RCC 7860 (cell line): ENCODE measurements around the gene YKT6.

Source experiments
- DNase-seq: peaks from one replicate; pipeline ENCODE4 v3.0.0-alpha.2; 2015; ENCODE audit warnings: low spot score
- FAIRE-seq: peaks from 2 replicates; lab custom pipeline; 2012; peaks lifted over from hg19 to GRCh38; lab: Jason Lieb, UNC

Gene YKT6

DNA sequence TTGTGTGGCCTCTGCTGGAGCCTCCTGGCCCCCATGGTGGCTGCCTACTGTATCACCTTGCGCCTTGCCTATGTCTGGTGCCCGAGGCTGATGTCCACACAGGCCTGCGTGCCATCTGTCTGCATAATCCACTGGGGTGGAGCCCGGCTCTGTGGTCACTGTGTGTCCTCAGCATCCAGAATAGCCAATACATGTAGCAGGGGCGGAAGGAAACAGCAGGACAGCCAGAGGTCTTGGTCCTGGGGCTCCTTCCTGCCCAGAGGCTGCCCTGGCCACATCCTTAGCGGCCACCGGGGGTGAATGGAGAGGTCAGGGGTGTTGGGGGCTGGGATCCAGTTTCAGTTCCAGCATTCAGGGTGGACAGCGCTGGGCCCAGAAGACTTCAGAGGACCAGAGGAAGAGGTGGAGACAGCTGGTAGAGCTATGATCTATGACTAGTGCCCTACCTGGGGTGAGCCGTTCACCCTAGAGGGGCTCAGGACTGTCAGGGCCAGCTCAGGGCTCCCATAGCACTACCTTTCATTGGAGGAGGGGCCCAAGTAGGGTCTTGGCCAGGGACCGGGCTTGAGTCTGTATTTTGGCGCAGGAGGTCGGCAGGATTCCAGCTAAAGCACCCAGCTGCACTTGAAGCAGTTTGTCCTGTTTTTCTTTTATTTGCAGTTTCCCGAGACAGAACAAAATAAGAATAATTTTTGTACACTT lies 15.9 kb downstream of the YKT6 start:
- FAIRE-seq (no peak), DNase-seq (no peak)

DNA sequence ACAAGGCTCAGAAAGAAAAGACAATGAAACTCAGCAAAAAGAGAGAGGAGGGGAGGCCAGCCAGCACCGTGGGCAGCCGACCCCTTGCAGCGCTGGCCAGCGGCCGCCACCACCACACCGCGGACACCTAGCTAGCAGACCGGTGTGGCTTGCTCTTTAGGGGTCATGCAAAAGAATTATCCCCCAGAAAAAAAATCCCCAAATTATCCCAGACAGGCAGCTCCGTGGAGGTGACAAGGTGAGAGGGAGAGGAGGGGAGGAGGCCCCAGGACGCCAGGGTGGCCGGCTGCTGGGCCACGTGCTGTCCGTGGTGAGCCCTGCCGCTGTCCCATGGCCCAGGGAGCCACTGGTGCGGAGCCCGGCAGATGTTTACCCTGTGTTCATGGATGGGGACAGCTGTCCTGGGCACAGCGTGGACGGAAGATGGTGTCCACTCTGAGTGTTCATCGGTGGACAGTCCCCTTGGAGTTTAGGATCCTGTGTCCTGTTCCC lies 16.5 kb downstream of the YKT6 start:
- no peak for FAIRE-seq
- no peak for DNase-seq

DNA sequence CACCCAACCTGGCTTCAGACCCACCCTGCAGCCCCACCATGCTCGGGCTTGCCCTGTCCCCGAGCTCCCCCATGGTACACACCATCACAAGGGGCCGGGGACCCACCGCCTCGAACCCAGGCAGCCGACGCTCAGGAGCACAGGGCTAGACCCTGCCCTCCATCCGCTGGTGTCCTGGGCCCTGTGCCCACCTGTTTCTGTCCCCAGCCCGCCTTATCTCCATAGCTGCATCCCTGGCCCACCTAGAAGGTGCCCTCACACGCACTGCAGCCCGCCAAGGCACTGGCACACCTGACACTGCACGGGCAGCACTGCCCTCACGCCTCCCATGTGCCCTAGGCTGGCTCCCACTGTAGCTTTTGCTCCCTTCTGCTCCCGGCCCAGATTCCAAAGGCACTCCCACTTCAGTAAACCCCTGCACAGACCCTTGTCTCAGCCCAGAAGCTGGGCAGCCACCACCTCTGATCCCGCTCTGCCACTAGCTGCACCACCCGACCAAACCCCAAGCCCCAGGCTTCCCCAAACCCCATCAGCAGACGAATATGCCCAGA lies 17.1 kb downstream of the YKT6 start:
- no peak for FAIRE-seq
- DNase-seq = no peak

DNA sequence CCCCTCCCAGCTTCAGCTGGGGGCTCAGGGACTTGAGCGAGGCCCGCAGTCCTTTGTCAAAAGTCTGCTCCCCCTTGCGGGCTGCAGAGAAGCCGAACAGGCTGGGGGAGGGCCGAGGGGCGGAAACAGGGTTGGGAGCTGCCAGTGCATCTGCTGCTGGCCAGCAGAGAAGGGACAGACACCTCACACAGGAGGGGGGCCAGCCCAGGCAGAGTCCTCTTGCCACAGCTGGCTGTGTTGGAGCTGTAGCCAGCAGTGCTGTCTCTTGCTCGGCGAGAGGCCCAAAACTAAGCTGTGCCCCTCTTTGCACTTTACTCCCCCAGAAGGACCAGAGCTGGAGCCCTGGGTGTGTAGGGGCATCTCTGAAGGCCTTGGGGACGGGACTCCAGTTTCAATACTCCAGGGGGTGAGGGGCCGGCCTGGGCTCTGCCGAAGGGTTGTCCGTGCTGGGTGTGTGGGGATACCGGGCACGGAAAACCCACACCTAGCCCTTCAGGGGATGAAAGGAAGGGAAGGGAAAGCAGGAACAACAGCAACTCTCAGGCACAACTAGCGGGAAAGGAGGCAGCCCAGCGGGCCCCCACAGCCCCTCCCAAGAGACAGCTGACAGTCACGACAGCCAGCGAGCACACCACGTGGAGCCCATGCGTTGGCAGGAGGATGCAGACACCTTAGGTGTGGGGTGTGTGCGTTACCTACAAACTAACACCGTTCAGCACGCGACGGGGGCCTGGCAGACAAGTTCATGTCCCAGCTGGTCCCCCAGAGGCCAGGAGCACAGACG lies 17.8 kb downstream of the YKT6 start:
- DNase-seq = no peak
- FAIRE-seq = no peak

DNA sequence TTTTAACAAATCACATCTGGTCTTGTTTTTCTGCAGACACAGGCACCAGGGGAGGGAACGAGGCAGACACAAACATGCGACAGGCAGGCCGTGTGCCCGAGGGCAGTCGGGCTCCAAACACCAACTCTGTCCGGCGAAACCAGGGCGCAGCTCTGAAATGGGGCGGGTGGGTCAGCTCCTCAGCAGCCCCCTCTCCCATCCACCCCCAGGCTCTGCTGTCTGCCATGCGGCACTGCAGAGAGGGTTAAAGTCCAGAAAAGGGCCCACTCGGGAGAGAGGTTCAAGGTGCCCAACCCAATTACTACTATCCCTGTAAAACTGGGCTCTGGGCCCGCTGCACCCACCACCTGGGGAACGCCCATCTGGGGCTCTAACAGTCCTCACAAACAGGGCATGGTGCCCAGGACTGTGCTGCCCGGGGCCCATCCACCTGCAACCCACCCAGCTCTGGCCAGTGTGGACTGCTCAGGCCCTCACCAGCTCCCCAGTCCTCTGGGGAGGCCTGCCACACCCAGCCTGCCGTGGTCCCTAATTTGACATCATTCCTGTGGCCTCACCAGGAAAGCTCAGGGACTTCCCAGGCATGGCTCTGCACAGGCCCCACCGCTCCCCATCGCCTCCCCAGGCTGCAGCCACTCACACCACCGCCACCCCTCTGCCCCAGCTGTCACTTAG lies 18.7 kb downstream of the YKT6 start:
- DNase-seq (no peak), FAIRE-seq (no peak)

DNA sequence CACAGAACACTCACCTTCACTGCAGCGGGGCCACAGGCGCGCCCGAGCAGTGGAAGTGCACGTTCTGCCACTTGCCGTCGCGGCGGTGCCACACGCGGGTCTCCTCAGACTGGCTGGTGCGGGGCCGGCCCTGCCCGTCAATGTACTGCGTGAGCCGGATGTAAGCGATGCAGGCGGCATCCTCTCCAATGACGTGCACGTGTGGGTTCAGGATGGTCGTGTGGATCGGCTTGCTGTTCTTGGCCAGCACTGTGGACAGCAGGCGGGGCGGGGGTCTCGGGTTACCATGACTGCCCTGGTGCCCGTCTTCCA lies 19.2 kb downstream of the YKT6 start:
- FAIRE-seq (no peak), DNase-seq (no peak)

DNA sequence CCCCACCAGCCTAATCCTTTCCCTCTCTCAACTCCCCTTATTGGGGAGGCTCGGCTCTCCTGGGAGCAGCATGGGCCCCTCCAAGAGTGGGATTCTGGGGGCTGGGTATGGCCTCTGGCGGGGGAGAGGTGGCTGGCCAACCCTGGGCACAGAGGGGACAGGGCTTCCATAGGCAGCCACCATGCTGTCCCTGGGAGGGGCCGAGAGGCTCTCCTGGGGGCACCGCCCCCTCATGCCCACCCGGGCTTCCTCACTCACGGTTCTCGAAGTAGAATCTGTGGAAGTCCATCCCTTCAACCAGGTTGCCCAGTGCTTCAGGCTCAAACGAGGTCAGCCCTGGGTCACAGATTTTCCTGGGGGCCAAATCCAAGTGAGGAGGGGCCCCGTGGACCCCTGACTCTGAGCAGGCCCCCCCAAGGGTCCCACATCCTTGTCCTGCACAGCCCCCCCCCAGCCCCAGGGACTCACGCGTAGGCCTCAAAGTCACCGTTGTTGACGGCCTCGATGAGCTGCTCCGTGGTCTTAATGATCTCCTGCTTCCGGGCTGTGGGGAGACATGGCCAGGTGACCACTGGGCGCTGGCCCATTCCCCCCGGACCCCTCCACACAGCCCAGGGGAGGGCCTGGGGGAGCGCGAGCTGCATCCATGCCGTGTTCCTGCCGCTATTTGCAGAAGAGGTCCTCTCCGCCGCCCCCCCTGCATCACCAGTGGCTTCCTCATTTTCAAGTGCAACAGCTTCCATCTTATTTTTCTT lies 19.8 kb downstream of the YKT6 start:
- DNase-seq (no peak), FAIRE-seq (no peak)

DNA sequence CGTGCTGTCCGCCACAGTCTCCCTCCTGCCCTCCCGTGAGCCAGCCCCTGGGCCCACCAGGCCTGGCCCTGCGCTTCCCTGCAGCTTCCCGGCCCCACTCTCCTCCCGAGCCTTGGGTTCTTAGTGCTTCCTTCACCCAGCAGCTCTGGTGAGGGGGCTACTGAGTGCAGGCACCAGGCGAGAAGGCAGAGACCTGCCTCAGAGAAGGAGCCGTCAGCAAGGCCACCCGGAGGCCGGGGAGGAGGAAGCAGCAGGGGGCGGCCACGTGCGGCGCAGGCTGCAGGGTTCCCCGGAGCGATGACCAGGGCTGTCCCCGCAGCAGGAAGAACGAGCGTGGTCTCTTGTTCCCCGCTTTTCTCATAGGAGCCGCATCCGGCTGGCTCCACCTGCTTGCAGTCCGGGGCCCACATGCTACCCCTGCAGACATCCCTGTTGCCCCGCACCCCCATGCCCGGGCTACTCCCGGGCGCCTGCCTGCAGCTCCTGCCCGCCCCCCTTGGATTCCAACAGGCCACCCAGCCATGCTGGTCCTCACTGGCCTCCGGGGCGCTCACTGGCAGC lies 20.5 kb downstream of the YKT6 start:
- FAIRE-seq = no peak

DNA sequence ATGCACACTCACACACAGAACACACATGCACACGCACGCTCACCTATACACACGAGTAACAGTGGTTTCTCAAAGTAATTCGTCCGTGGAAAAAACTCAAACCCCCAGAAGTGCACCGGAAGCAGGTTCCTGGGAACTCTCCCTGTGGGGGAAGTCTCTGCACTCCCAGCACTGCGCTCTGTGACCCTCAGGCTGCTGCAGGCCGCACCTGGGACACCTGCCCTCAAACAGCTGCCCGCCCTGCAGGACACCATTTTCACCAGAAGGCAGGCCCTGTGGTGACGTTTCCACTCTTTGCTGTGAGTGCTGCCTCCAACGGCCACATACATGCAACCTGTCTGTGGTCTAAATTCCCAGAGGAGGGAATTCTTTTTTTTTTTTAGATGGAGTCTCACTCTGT lies 21.3 kb downstream of the YKT6 start:
- FAIRE-seq (no peak), DNase-seq (no peak)

More for the DNA sequence above, 20.5 kb downstream of the YKT6 start:
- DNase-seq = no peak

DNA sequence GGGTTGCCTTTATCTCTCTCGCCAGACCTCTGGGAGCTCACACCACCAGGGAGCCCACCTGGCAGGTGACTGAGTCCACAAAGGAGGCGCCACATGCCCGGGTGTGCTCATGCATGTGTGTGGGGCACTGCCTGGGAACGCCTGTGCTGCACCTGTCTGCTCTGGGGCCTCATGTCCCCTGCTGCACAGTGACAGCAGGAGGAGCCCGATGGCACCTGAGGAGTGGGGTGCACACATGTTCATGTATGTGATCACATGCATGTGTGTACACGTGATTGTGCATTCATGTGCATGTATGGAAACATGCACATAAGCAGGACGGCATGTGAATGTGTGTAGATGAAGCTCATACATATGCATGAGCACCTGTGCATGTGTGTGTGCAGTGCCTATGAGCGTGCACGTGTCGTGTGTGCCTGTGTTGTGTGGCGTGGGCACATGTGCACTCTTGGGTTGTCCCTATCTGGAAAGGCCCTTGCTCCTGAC lies 22.0 kb downstream of the YKT6 start:
- FAIRE-seq (no peak), DNase-seq (no peak)

DNA sequence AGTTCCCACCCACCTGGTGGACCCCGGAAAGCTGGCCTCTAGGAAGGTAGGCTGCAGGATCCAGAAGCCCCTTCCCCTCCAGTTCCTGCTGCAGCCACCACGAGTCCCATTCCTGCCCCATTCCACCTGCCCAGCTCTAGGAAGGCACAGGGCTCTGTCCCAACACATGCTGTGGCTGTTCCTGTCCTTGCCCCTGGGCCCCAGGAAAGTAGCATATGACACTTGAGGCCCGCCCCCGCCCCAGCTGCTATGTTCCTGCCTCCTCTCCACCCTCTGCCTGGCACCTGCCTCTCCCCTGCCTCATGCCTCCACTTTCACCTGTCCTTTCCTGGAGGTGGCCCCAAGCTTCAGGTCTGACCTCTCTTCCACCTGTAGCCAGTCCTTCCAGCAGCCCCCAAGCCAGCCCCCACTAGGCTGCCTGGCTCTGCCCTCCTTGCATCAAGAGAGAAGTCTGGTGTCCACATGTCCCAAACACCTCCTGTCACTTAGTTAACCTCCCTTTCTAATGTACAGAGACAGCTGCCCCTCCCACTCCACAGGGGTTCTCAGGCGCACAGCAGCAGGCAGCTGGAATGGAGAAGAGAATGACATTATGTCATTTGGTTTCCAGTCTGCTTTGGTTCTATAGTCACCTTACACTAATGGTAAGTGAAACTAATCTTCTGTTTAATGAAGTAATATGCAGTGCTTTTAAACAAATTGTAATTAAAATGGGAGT lies 22.7 kb downstream of the YKT6 start:
- no peak for FAIRE-seq
- no peak for DNase-seq

DNA sequence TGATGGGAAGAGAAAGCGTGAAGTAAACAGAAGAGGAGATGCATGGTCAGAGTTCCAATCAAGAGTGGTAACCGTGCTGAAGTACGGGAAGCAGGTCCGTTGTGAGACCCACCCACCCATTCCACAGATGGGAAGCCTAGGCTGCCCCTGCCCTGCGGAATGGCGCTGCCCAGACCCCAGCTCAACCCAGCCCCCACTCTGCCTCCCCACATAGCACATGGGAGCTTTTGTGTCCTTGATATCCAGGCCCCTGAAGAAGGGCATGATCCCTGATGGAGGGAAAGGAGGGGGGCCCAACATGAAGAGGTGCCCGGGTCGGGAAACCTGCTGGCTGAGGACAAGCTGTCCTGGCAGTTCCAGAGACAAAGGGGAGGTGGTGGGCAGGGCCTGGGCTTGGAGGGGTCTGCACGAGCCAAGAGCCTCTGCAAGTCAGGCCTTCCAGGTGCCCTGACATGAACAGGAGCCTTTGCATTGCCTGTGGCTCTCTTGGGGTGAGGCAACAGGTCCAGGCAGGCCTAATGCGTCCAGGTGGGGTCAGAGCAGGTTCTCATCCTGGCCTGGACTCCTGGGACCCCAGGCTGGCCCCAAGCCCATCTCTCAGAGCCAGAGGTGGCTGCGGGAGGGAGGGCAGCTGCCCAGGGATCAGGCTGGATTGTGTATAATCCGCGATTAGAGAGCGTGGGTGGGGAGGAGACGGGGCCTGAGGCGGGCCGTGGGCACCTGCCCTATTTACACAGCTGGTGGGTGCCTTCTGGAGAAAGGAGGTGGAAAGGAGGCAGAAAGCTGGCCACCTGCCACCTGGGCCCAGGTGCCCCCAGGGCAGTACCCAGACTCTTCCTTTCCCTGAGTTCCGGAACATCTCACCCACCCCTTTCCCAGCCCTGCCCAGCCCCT lies 23.5 kb downstream of the YKT6 start:
- no peak for DNase-seq

DNA sequence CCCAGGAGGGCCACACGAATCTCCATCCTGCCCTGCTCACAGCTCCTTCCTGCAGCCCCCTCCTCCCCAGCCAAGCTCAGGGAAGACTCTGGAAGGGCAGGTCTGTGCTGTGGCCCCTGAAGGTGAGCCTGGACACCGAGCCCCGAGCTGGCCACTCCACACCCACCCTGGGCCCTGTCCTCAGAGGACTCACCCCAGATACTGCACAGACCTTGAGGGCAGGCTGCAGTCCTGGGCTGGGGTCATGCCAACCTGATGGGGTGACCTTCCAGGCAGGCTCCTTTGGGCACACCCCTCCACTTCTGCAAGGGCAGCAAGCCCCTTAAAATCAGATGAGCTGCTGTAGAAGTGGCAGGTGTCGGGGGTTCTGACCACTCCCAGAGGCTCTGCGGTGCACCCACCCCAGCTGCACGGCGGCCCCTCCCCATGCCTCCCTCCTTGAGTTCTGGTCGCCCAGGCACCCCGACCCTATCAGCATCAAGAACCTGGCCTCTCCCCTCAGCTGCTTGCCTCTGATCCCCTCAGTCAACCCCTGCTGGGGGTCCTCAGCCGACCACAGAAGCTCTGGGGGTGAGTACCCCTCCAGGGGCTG lies 24.3 kb downstream of the YKT6 start:
- DNase-seq = no peak
- FAIRE-seq = no peak

More for the DNA sequence above, 23.5 kb downstream of the YKT6 start:
- no peak for FAIRE-seq

DNA sequence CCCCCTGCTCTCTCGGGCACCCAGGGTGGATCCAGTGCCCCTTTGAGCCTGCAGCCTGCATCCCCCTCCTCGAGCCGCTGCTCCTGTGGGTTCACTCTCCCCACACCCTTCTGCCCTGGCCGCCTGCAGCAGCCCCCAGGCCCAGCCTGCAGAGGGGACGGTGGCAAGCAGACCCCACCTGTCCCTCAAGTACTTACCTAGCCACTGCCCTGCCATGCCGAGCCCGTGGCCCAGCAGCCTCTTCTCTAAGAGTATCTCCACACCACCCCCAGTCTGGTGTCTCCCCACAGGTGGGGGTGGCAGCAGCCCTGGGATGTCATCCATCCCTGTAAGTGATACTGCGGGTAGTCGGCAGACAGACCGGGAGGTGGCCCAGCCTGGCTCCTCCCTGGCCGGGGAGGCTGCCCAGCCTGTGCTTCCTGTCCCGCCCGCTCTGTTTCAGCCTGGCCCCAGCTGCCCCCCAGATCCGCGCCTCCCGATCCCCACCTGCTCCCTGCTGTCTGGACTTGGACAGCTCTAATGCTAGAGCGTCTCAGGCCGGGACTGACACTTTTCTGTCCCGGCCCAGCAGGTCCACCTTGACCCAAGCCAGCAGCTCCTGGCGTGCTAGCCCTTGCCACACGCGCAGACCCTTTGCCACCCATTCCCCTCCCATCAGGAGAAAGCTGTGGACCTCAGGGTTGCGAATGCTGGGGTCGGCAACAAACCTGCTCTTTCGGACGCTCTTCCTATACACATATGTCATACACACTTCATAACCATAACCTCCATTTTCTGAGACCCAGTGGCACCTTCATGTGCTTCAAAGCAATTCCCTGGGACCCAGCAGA lies 25.0 kb downstream of the YKT6 start:
- DNase-seq = no peak
- FAIRE-seq = no peak

DNA sequence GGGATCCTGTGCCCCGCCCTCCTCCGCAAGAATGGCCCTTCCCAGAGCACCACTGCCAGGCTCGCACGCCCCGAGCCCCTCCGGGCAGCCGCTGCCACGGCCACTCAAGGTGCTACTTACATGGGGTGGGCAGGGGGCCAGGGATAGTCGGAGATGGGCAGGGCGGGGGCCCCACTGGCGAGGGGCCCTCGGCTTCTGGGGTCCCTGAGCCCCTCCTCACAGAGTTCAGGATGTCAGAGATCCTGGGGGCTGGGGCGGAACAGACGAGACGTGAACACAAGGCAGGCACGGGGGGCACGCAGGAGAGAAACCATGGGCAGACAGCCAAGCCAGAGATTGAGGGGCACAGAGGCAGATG lies 25.6 kb downstream of the YKT6 start:
- DNase-seq (no peak), FAIRE-seq (no peak)

DNA sequence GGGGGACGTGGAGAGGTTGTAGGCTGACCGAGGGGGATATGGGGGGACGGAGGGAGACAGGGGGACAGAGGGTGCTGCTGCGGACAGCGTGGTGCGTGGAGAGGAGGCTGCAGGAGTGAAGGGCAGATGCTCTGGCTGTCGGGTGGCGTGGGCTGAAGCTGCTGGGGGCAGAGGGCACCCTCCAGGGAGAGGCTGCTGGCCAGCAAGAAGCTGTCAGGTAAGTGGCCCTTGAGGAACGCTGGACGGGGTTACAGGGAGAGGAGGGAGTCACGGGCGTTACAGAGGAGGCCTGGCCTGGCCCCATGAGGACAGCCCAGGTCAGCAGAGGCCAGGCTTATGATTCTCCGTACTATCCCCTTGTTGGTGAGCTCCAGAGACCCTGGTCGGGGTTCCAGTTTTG lies 27.1 kb downstream of the YKT6 start:
- FAIRE-seq = no peak

DNA sequence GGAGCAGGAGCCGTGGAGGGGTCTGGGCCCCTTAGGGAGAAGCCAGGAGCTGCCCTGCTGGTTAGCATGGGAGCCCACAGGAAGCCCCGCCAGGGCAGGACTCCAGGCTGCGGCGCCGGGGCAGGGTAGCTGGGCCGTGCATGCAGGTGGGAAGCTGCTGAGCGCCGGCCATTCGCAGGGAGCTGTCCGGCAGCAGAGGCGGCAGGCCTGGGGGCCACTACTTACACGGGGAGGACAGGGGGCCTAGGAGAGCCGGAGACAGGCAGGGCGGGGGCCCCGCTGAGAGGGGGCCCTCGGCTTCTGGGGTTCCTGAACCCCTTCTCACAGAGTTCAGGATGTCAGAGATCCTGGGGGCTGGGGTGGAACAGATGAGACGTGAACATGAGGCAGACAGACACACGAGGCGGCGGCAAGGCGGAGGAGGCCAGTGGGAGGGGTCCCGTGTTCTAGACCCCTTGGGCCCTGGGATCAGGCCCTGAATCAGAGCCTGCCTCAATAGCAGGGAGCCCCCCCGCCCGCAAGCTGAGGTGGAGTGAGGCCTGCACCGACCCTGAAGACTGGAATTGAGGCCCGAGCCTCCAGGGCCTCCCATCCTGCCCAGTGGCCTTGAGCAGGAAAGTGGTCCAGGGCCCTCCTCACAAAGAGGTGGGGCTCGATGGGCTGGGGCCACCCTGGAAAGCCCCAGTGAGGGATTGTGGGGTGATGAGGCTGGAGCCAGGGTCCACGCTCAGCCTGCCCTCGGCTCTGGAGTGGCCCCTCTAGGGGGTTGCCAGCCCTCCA lies 28.0 kb downstream of the YKT6 start:
- FAIRE-seq = no peak
- no peak for DNase-seq

More for the DNA sequence above, 27.1 kb downstream of the YKT6 start:
- no peak for DNase-seq
